HG03103 (cell line): ENCODE measurements around the gene LRCH3.

Experiments used
- ATAC-seq: cut with Tn5 transposase; IDR thresholded peaks from one replicate; pipeline ENCODE4 v1.9.1; 2021; ENCODE audit warnings: low read depth; ENCODE audit not compliant: unreplicated experiment

The LRCH3 gene

DNA sequence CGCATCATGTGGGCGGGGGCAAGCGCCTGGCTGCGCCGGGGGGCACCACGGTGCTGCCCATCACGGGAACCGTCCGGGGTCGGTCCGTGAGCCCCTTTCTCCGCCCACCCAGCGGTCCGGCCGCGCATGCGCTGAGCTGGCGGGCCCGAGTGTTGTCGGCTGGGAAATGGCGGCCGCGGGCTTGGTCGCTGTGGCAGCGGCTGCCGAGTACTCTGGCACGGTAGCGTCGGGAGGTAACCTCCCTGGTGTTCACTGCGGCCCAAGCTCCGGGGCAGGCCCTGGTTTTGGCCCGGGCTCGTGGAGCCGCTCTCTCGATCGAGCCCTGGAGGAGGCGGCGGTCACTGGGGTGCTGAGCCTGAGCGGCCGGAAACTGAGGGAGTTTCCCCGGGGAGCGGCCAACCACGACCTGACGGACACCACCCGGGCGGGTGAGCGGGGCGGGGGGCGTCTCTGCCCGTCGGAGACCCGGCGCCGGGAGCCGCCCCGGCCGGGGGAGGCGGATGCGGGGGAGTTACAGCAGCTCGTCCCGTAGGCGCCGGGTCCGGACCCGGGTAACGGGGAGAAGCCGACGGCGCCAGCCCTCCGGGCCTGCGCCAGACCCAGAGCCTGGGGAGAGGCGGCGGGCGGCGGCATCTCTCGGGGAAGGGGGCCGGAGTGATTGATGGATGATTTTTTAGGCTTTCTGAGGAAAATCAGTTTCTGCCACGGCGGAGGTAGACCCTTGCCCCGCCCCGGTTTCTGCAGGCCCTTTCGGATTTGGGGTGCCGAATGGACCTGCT lies at the start of gene LRCH3:
Gene LRCH3, plus strand, starts transcription at position 142 of the 779 bp plus-strand sequence. Its CDS starts 25 bp downstream, at position 167.
- peak; percentile 59 for ATAC-seq

DNA sequence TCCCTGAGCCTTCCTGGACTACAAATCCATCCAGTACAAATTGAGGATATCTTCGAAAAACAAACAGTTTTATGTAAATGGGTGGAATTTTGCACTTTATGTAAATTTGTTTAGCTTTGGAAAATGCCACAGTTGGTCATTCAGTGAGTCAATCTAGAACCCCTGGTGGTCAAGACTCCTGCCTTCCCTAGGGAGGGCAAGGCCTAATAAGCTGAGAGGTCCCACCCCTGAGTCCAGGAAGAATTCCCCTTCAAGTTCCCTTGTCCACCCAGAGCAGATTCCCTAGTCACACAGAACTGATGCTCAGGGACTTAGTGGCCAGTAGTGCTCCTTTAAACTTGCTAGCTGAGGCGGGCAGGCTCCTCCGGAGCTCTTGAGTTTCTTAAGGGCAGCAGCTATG lies 48.3 kb upstream of the LRCH3 start:
- no peak for ATAC-seq

DNA sequence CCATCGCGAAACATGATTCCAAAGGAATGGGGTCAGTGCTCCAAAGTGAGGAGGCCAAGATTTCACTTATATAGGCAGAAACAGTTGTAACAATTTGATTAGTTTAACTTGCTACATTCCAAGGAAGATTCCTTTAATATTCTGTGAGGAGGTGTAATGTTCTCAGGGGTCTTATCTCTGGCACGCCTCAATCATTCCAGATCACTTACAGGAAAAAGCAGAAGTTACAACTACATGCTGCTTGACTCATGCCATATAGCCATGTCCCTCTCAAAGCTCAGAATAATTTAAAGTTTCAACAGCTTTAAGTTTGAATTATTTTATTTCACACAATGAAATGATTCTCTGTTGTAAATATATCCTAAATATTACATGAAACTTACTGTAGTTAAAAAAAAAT lies 44.8 kb upstream of the LRCH3 start:
- no peak for ATAC-seq

- no peak for ATAC-seq
Measured at GRCh38 chr3:197746801-197747237, 44.2 kb upstream of the LRCH3 start.

GRCh38 chr3:197748597-197749314 lies 42.3 kb upstream of the LRCH3 start:
- no peak for ATAC-seq

- peak; percentile 31 for ATAC-seq
Measured at GRCh38 chr3:197749315-197749600, 41.8 kb upstream of the LRCH3 start.

GRCh38 chr3:197749601-197750395 lies 41.3 kb upstream of the LRCH3 start, which contains the start of gene FYTTD1:
FYTTD1 (plus strand) TSS chr3:197749883; CDS start chr3:197749972, 89 bp downstream.
- peak; percentile 70 for ATAC-seq

DNA sequence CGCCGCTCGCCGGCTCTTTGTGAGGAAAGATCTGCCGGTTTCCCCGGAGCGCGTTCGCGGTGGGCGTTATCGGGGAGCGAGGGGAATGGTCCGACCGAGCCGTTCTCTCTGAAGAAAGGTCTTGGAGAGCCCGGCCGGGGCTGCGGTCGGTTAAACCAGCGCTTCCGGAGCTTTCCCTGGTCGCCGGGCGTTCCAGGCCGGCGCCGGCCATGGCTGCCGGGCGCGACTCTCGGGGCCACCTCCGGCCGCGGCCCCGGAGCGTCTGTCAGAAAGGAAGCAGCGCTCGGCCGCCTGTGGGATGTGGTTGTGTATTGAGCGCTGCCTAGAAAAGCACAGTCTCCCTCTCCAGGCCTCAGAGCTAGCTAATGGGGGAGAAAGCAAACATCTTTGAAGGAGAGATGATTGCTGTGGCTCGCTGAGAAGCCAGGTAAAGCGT lies 40.6 kb upstream of the LRCH3 start:
- ATAC-seq: peak; percentile 25

- ATAC-seq: no peak
Measured at GRCh38 chr3:197750858-197751737, 40.0 kb upstream of the LRCH3 start.

DNA sequence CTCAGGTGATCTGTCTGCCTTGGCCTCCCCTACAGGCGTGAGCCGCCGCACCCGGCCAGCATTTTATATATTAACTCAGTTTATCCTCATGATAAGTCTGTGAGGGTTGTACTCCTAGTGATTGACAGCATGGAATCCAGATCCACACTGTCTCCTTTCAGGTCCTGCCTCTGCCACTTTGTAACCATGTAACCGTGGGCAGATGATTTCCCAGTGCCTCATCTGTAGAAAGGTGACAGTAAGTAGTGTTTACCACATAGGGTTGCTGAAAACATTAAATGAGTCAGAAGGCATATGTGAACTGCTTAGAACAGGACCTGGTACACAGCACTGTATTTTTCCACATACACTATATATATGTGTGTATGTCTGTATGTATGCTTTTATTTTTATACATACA lies 38.9 kb upstream of the LRCH3 start:
- no peak for ATAC-seq

DNA sequence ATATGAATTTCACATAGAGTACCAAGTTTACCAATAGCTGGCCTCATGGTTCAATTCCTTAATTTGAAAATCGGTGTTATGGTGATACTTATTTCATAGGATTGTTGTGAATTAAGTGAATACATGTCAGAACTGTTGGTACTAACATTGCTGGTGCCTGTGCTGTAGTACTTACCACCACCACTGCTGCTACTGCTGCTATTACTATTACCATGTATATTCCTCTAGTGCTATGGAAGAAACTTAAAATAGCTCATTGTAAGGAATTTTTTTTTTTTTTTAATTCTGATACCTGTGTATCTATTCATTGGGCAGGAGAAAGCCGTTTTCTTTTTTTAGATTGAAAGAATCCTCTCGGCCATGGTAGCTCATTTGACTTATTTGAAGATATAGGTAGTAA lies 37.8 kb upstream of the LRCH3 start:
- no peak for ATAC-seq

DNA sequence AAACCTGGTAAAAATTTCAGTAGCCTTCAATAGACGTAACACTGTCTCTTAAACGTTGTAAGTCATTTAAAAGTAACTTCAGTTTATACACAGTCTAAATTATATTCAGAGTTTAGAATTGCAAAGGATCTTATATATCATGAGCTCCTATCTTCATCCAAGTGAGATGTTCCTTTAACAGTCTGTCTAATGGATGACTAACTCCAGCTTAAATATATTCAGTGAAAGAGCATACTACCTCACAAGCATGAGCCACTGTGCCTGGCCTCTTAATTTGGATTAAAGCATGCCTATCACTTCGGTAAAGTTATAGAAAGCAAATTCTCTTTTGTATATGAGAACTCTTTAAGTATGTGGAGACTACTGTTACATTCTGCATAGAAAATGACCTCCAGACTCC lies 34.4 kb upstream of the LRCH3 start:
- ATAC-seq: no peak

GRCh38 chr3:197758512-197758911 lies 32.5 kb upstream of the LRCH3 start:
- ATAC-seq: no peak

DNA sequence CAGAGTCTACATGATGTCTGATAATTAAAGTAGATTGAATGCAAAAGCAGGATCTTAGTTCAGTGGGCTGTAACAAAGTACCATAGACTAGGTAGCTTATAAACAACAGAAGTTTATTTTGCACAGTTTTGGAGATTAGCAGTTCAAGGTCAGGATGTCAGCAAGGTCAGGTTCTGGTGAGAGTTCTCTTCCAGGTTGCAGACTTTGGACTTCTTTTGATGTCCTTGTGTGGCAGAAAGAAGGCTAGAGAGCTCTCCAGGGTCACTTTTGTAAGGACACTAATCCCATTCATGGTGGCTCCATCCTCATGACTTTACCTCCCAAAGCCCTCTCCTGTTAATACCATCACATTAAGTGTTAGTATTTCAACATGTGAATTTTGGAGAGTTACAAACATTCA lies 29.3 kb upstream of the LRCH3 start:
- ATAC-seq: no peak

DNA sequence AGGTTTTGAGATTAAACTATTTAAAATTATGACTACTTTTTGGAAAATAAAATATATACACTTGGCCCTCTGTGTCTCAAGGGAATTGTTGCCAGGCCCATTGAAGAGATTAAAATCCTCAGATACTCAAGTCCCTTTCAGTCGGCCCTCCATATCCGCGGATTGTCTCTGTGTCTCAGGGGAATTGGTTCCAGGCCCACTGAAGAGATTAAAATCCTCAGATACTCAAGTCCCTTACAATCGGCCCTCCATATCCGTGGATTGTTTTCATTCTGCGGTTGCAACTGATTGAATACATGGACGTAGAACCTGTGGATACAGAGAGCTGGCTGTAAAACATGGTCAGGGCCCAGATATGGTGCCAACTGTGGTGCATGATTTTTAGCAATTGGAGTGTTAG lies 15.7 kb upstream of the LRCH3 start:
- no peak for ATAC-seq

DNA sequence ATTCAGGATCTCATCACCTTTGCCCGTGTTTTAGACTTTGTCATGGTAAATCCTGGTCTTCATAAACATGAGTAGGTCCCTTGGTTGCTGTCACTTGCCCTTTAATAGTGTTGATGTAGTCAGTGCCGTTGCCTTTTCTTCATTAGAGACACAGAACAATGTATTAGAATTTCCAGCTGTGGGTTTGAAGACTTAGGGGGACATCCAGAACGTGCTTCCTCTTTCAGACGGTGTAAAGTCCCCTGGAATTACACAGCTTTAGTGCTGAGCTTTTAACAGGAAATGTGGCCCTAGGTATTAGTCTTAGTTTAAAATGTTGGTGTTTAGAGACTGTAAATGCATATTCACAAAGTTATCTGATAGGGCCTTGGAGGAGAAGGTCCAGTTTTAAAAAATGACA lies 8.8 kb upstream of the LRCH3 start:
- ATAC-seq: no peak

GRCh38 chr3:197784019-197784585 lies 7.0 kb upstream of the LRCH3 start:
- ATAC-seq: no peak

DNA sequence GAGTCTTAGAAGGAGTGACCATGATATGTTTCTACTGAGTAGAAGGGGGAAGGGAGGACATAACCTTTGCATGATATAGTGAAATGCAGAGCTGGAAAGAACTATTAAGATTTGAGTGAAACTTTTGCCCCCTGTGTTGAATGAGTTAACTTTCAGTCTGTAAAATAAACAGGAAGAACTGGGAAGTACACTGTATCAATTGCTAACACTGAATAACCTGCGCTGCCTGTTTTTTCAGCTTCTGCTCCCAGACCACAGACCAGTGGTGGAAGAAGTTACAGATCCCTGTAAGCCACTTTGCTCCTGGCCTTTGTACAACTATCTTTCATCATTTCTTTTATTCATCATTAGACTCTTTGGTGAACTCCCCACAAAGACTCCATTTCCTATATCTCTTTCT lies 3.6 kb upstream of the LRCH3 start:
- ATAC-seq: no peak

- ATAC-seq: no peak
Measured at GRCh38 chr3:197789309-197789708, 1.7 kb upstream of the LRCH3 start.

- no peak for ATAC-seq
Measured at GRCh38 chr3:197790033-197790432, 1.0 kb upstream of the LRCH3 start.
